Measurements from ENCODE around the gene SULF2.

DNA sequence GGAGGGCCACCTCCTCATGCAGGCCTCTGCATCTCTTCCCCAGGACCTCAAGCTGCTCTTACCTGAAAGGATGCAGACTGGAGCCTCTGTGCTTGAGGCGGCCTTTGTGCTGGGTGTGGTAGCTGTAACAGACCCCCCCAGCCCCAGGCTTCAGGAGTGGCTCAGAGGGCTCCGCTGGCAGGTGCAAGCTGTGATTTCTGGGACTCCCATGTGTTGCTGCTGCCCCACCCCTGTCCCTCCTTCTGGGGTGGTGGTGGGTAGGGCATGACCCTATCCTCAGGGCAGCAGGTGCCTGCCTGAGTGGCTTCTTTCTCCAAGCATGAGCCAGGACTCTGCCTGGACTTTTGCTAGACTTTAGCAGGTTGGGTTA is 121.2 kb downstream of the SULF2 start:
- no peak for TF ChIP-seq EZH2 (IDR thresholded peaks at IDR 0.05; ENCODE audit: low read depth)
- TF ChIP-seq, protein P1, sequence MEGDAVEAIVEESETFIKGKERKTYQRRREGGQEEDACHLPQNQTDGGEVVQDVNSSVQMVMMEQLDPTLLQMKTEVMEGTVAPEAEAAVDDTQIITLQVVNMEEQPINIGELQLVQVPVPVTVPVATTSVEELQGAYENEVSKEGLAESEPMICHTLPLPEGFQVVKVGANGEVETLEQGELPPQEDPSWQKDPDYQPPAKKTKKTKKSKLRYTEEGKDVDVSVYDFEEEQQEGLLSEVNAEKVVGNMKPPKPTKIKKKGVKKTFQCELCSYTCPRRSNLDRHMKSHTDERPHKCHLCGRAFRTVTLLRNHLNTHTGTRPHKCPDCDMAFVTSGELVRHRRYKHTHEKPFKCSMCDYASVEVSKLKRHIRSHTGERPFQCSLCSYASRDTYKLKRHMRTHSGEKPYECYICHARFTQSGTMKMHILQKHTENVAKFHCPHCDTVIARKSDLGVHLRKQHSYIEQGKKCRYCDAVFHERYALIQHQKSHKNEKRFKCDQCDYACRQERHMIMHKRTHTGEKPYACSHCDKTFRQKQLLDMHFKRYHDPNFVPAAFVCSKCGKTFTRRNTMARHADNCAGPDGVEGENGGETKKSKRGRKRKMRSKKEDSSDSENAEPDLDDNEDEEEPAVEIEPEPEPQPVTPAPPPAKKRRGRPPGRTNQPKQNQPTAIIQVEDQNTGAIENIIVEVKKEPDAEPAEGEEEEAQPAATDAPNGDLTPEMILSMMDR (conservative IDR thresholded peaks at IDR 0.05), result peak; percentile 30; the same call in 1 of the 2 replicates

Measured in PC-9 (cell line).